HG03378 (cell line): ENCODE data around the gene RHOC.

Source experiments
- ATAC-seq: cut with Tn5 transposase; IDR thresholded peaks from one replicate; pipeline ENCODE4 v1.9.1; 2021; ENCODE audit warnings: mild to moderate bottlenecking, moderate library complexity; ENCODE audit not compliant: unreplicated experiment

RHOC gene

DNA sequence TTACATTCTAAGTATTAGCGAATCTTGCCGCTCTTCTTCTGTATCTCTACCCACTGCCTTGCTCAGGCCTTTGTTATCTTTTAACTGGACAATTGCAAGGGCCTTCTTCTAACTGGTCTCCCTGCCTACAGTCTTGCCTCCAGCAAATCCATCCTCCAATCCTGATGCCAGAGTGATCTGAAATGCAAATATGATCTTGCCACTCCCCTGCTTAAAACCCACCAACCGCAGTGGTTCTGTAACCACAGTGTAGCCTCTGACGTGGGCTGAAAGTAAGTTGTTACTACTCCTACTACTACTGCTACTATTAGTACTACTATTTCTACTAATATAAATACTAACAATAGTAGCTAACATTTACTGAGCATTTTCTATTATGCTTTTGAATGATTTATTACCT, 20.1 kb downstream of the RHOC start:
- ATAC-seq: no peak

GRCh38 chr1:112686417-112686816, 20.5 kb downstream of the RHOC start:
- ATAC-seq: no peak

GRCh38 chr1:112685913-112686312, 21.0 kb downstream of the RHOC start:
- no peak for ATAC-seq

DNA sequence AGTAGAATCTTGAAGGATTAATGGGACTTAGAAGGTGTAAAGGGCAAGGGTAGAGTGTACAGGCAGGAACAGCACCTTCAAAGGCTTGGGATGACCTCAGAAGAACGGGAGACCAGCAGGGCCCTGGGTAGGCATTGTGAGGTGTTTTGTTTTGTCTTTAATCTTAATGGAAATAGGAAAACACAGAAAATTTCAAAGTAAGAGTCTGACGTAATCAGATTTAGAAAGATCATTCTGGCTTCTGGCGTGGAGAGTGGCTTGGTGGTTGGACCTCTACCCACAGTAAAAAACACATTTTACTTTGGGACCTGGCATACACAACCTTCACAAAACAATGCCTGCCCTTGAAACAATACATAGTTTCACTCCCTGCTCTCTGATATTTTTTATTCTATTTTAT, 28.3 kb downstream of the RHOC start:
- ATAC-seq: no peak

- no peak for ATAC-seq
These were observed 29.4 kb downstream of the RHOC start for GRCh38 chr1:112677501-112677900.

- no peak for ATAC-seq
These were observed 30.4 kb downstream of the RHOC start for GRCh38 chr1:112676543-112676942.

DNA sequence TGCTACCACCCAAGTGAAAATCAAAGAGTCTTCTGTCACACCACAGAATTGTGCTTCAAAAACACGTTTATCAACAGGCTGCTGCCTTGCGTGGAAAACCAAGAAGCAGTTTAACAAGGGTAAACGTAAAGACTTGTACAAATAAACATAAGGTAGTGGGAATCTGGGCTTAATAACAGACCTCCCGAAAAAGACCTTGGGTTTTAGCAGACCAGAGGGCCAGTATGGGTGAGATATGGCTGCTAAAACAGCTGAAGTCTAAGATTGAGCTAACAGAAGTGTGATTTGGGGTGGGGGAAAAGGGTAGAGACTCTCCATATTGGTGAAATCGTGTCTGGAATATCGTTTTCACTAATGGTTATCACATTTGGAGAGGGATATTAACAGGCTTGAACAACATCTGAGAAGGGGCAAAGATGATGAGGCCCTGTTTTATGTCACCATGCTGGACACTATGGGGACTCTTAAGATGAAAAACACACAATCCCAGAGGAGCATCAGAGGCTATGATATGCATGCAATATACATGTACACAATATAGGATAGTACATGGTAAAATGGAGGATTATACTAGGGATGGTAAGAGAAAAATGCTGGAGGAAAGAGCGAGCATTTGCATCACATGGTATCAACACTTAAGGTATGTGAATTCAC, 31.1 kb downstream of the RHOC start:
- ATAC-seq: no peak

- peak; percentile 15 for ATAC-seq
These were observed 31.8 kb downstream of the RHOC start for GRCh38 chr1:112674986-112675727.

DNA sequence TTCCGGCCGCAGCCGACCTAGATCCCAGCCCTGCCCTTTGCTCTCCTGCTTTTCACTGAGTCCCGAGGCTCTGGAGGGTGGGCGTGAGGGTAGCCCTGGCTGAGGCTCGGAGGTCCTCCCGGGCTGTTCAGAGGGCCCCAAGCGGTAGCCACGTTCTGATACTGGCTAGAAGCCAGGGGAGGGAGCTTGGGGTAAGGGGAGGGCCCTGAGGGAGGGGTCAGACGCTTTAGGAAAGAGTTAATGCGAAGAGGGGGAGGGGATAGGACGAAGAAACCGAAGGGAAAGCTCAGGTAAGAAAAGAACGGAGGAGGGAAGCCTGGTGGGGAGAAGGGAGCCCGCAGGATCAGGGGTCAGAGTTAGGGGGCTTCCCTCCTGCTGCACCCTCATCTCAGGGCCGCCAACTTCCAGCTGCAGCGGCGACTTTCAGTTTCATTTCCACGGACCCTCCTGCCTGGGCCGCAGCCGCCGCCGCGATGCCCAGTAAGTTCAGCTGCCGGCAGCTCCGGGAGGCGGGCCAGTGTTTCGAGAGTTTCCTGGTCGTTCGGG, 32.4 kb downstream of the RHOC start, which contains the start of gene MOV10:
MOV10 (plus strand) TSS at position 220 of the 546 bp plus-strand sequence; CDS start at position 474, 254 bp downstream.
- peak; percentile 43 for ATAC-seq

GRCh38 chr1:112673592-112674439, 33.1 kb downstream of the RHOC start:
- ATAC-seq: peak; percentile 5

DNA sequence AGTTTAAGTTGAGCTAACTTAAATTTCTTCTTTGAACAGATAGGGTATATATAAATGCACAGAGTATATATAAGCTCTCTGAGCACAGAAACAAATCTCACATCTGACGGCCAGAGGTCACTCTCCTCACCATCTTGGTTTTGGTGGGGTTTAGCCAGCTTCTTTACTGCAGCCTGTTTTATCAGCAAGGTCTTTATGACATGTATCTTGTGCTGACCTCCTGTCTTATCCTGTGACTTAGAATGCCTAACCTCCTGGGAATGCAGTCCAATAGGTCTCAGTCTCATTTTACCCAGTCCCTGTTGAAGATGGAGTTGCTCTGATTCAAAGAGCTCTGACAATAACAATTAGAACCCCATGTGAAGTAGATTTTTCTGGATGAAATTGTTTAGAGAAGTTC, 34.1 kb downstream of the RHOC start:
- no peak for ATAC-seq

- ATAC-seq: no peak
These were observed 34.9 kb downstream of the RHOC start for GRCh38 chr1:112672009-112672408.

DNA sequence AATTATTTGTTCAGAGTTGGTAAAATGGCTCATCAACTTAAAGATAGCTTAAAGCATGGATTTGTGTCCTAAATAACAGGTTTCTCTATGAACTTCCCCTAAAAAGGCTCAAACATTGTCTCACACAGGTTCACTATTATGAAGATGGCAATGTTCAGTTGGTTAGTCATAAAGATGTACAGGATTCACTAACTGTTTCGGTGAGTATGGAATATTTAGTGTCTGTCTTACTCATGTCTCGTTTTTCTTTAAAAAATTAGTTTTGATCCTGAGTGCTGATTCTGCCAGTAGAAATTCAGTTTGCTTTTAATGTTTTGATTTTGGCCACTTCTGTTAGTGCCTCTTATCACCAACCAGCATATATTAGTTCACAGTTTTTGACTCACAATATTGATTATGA, 40.0 kb downstream of the RHOC start:
- ATAC-seq: no peak

- no peak for ATAC-seq
These were observed 41.1 kb downstream of the RHOC start for GRCh38 chr1:112665857-112666256.

GRCh38 chr1:112651205-112651604, 55.7 kb downstream of the RHOC start:
- no peak for ATAC-seq
